Smooth muscle cell (in vitro differentiated cells): ENCODE data around the gene GOLT1A. TPM values are rescaled to one million over a fixed set of nuclear protein-coding genes. Genes with fewer than 3 reads are reported as not detected.

Experiments used
- DNase-seq: peaks from one replicate; lab custom pipeline; 2025; ENCODE audit not compliant: unreplicated experiment; lab: John Stamatoyannopoulos, UW
- H2AFZ ChIP-seq: fragments of 200-600 bp; sonication (generic); 2 replicates; pipeline ENCODE4 v1.6.0; 2016; ENCODE audit warnings: antibody characterized with exemption, low read depth, mild to moderate bottlenecking
- H3F3A ChIP-seq: fragments of 200-600 bp; sonication (generic); 2 replicates; pipeline ENCODE4 v1.6.0; 2017; ENCODE audit warnings: antibody characterized with exemption, low read depth
- H3K27ac ChIP-seq: fragments of 200-600 bp; sonication (generic); 2 replicates; pipeline ENCODE4 v1.5.1; 2016; ENCODE audit warnings: low read depth, mild to moderate bottlenecking
- H3K27me3 ChIP-seq: fragments of 200-600 bp; sonication (generic); 2 replicates; pipeline ENCODE4 v1.6.1; 2016; ENCODE audit warnings: low read depth, mild to moderate bottlenecking
- H3K36me3 ChIP-seq: fragments of 200-600 bp; sonication (generic); 2 replicates; pipeline ENCODE4 v1.5.1; 2016; ENCODE audit warnings: low read depth
- H3K4me1 ChIP-seq: fragments of 200-600 bp; sonication (generic); 2 replicates; pipeline ENCODE4 v1.5.1; 2016; ENCODE audit warnings: low read depth
- H3K4me2 ChIP-seq: fragments of 200-600 bp; sonication (generic); 2 replicates; pipeline ENCODE4 v1.6.0; 2016; ENCODE audit warnings: mild to moderate bottlenecking
- H3K4me3 ChIP-seq: fragments of 200-600 bp; sonication (generic); 2 replicates; pipeline ENCODE4 v1.5.1; 2016; ENCODE audit warnings: mild to moderate bottlenecking
- H3K79me2 ChIP-seq: fragments of 200-600 bp; sonication (generic); 2 replicates; pipeline ENCODE4 v1.6.0; 2016; ENCODE audit warnings: low read depth, mild to moderate bottlenecking
- H3K9ac ChIP-seq: fragments of 200-600 bp; sonication (generic); 2 replicates; pipeline ENCODE4 v1.6.0; 2016; ENCODE audit warnings: low read depth
- H3K9me3 ChIP-seq: fragments of 200-600 bp; sonication (generic); replicated peaks from 2 replicates; pipeline ENCODE4 v1.5.1; 2016; ENCODE audit warnings: low read depth
- H4K20me1 ChIP-seq: fragments of 200-600 bp; sonication (generic); 2 replicates; pipeline ENCODE4 v1.6.0; 2016; ENCODE audit warnings: low read depth
- WGBS: methylation state at CpG from one replicate; pipeline ENCODE4 v1.1.7; 2016; ENCODE audit warnings: low lambda C conversion rate; 5-methylcytosine and 5-hydroxymethylcytosine counted together
- polyA plus RNA-seq: library from polyadenylated mRNA; unstranded; fragments of >200 nt; fragmentation: Nextera tagmentation; extraction: Ambion mirVana; gene quantifications from 2 replicates; pipeline ENCODE4 v1.2.1, GENCODE V29; 2016
- total RNA-seq: library from RNA; depleted of rRNA; stranded (reverse); fragments of >200 nt; gene quantifications from 2 replicates; pipeline ENCODE4 v1.2.3, GENCODE V29; 2014
- TF ChIP-seq, protein P1 (sequence below): fragments of 200-600 bp; sonication (generic); IDR thresholded peaks from 2 replicates; pipeline ENCODE4 v1.5.1; 2017; ENCODE audit warnings: borderline replicate concordance, mild to moderate bottlenecking, antibody characterized with exemption; ENCODE audit not compliant: insufficient read depth, poor library complexity, severe bottlenecking

GOLT1A gene
- total and polyA plus RNA-seq, 2 experiments from 2014 or later: 0.54 TPM; not detected in 1

DNA sequence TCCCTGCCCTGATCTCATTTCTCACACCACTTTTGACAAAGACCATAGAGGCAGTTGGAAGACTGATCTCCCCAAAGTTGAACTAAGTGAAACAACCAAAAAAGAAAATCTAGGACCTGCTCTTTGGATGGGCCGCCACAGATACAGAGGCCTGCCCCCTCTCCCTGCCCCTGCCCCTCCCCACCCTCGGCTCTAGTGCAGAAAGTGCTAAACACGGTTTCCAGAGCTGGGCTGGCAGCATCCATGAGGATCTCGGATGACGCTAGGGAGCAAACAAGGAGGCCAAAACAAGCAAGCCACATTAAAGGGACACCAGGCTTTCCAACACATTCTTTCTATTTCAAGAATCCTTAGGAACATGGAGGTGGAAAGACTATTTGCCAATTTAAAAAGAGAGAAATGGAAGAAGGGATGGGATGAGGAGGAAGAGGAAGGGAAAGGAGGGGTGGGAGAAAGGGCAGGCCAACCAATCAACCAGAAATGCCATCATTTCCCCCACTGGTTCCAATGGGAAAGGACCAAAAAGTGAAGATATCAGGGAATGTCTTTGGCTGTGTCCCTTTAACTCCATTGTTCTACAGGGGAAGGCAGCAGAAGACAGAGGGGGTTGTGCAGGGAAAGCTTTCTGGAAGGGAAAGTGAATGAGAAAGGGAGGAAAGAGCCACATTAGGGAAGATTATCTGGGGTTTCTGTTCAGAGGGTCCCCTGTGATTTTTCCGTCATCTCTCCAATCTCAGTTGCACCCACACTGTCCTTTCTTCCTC is 38.3 kb upstream of the GOLT1A start:
- Histone ChIP-seq H3K79me2 (no peaks in the 10 kb centered on the region), H3K9ac (no peak overlapping the region), H3K4me1 (peaks cover 14% of the 10 kb centered on the region), H3K4me2 (no peak overlapping the region), H3F3A (peaks cover 6% of the 10 kb centered on the region), H2AFZ (no peak overlapping the region), H3K36me3 (no peaks in the 10 kb centered on the region), H3K27ac (no peak overlapping the region), H3K27me3 (no peaks in the 10 kb centered on the region), H4K20me1 (no peaks in the 10 kb centered on the region), H3K4me3 (no peak overlapping the region), H3K9me3 (no peaks in the 10 kb centered on the region)
- TF ChIP-seq, protein P1, sequence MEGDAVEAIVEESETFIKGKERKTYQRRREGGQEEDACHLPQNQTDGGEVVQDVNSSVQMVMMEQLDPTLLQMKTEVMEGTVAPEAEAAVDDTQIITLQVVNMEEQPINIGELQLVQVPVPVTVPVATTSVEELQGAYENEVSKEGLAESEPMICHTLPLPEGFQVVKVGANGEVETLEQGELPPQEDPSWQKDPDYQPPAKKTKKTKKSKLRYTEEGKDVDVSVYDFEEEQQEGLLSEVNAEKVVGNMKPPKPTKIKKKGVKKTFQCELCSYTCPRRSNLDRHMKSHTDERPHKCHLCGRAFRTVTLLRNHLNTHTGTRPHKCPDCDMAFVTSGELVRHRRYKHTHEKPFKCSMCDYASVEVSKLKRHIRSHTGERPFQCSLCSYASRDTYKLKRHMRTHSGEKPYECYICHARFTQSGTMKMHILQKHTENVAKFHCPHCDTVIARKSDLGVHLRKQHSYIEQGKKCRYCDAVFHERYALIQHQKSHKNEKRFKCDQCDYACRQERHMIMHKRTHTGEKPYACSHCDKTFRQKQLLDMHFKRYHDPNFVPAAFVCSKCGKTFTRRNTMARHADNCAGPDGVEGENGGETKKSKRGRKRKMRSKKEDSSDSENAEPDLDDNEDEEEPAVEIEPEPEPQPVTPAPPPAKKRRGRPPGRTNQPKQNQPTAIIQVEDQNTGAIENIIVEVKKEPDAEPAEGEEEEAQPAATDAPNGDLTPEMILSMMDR: no peak
- DNase-seq: no peak
- WGBS: 90% methylated on average over 6 of the region's 6 CpGs

DNA sequence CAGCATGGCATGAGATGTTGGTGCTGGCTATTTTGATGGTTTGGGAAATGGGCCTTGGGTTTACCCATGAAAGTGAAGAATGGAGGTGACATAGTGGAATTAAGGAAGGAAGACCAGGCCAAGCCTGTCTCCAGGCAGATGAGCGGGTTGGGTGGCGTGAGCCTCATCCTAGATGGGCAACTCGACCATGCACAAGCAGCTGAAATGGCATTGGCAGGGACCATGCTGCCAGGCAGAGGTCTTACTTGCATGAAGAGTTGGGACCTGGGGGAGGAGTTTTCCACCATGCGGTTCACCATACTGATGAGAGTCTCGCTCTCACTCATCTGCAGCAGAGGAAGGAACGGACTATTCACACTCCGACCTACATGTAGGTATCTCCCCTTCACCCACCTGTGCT is 37.5 kb upstream of the GOLT1A start:
- WGBS: 99% methylated on average over 7 of the region's 7 CpGs
- DNase-seq: no peak
- Histone ChIP-seq H3K27me3 (no peaks in the 10 kb centered on the region), H3K79me2 (no peaks in the 10 kb centered on the region), H3K9ac (no peak overlapping the region), H2AFZ (no peak overlapping the region), H3K9me3 (no peaks in the 10 kb centered on the region), H3K36me3 (no peaks in the 10 kb centered on the region), H3K27ac (no peak overlapping the region), H4K20me1 (no peaks in the 10 kb centered on the region), H3F3A (peaks cover 6% of the 10 kb centered on the region), H3K4me3 (no peak overlapping the region), H3K4me2 (no peak overlapping the region), H3K4me1 (peaks cover 14% of the 10 kb centered on the region)
- TF ChIP-seq, protein P1: no peak

DNA sequence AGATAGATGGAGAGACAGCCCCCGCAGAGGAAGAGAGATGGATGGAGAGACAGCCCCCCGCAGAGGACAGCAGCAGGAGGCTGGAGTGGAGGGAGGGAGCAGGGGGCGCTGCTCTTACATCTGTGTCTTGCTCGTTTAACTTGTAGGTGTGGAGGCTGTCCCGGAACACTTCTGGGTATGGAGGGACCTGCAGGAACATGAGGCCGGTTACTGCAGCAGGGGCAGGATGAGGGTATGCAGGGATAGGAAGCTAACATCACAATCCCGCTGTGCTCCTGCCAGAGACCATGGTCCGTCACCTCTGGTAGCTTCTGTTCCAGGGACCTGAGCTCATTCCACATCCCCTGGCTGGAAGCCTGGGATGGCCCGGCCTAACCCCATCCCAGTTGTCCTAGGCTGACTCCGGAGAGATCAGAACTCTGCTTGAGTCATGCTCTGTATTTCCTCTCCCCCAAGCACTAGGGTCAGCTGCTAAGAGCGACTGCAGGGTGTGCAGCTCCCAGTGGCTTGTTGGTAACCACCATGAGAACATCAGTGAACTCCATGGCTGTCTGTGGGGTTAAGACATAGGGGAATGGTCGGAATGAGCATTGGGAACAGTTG is 36.7 kb upstream of the GOLT1A start:
- Histone ChIP-seq H2AFZ (no peak overlapping the region), H3K4me3 (no peak overlapping the region), H4K20me1 (no peaks in the 10 kb centered on the region), H3K9me3 (no peaks in the 10 kb centered on the region), H3K36me3 (no peaks in the 10 kb centered on the region), H3K27me3 (no peaks in the 10 kb centered on the region), H3F3A (peaks cover 5% of the 10 kb centered on the region), H3K79me2 (no peaks in the 10 kb centered on the region), H3K4me1 (peaks cover 8% of the 10 kb centered on the region), H3K4me2 (no peak overlapping the region), H3K27ac (no peak overlapping the region), H3K9ac (no peak overlapping the region)
- WGBS: 77% methylated on average over 12 of the region's 12 CpGs
- TF ChIP-seq, protein P1: no peak
- DNase-seq: no peak
